Activated T-cell treated with anti-CD3 and anti-CD28 coated beads, Interleukin-2, amount 50 U/mL, for 4 hours (primary cell): Measurements from ENCODE around the gene NDUFB3. TPM values are rescaled to one million over a fixed set of nuclear protein-coding genes. Genes with fewer than 3 reads are reported as not detected.
"Not testable (repeated sequence)": the region's sequence is repeated elsewhere in the genome, so short reads cannot be mapped to it uniquely, and the experiment has no call there.

Source experiments
- ATAC-seq, 2 donors: fragments of 200-7000 bp; cut with Tn5 transposase; one replicate each; pipeline ENCODE4 v1.10.0; 2021
- DNase-seq: peaks from one replicate; pipeline ENCODE4 v3.0.0-alpha.2; 2020
- H3K27me3 Mint-ChIP-seq: one replicate; pipeline ENCODE4 v1.8.0; 2021; ENCODE audit warnings: low read depth, mixed read lengths
- H3K36me3 Mint-ChIP-seq: one replicate; pipeline ENCODE4 v1.8.0; 2022; ENCODE audit warnings: mixed read lengths; ENCODE audit not compliant: insufficient read depth
- H3K4me1 Mint-ChIP-seq: one replicate; pipeline ENCODE4 v1.8.0; 2021; ENCODE audit warnings: low read depth, mixed read lengths
- H3K4me3 Mint-ChIP-seq: one replicate; pipeline ENCODE4 v1.8.0; 2021; ENCODE audit warnings: mild to moderate bottlenecking, moderate library complexity, mixed read lengths
- H3K9me3 Mint-ChIP-seq: one replicate; pipeline ENCODE4 v1.8.0; 2021; ENCODE audit warnings: mixed read lengths
- total RNA-seq, 3 donors: library from RNA; stranded (reverse); gene quantifications; one replicate each; pipeline ENCODE4 v1.2.1, GENCODE V29; 2021

NDUFB3 gene
- total RNA-seq, 3 donors from 2014 or later = 113 to 124 (median 121) TPM

- Mint-ChIP-seq H3K27me3 (no peaks in the 10 kb centered on the region), H3K4me1 (peaks cover 29% of the 10 kb centered on the region), H3K9me3 (no peaks in the 10 kb centered on the region), H3K36me3 (peaks cover 4% of the 10 kb centered on the region), H3K4me3 (peak overlapping the region; percentile 99)
- ATAC-seq (no peak), DNase-seq (no peak)
Observed at GRCh38 chr2:201114350-201114749, 42.5 kb downstream of the NDUFB3 start.

- no peak for ATAC-seq
Observed at GRCh38 chr2:201114846-201115245, 43.0 kb downstream of the NDUFB3 start.

GRCh38 chr2:201116115-201116958, 44.5 kb downstream of the NDUFB3 start, which contains the start of gene CFLAR:
Gene CFLAR, plus strand, starts transcription at chr2:201116164. Its CDS starts 13,702 bp downstream, at chr2:201129866.
- peaks cover 33% of the 10 kb centered on the region for H3K4me1 Mint-ChIP-seq
- DNase-seq = peak; percentile 66
- H3K9me3 Mint-ChIP-seq = no peaks in the 10 kb centered on the region
- peak within 1 kb of the TSS; percentile 99 for H3K4me3 Mint-ChIP-seq
- peaks cover 13% of the 10 kb centered on the region for H3K36me3 Mint-ChIP-seq
- H3K27me3 Mint-ChIP-seq = no peaks in the 10 kb centered on the region
- ATAC-seq = peak; percentile 48 to 61

More at GRCh38 chr2:201114846-201115245, 43.0 kb downstream of the NDUFB3 start:
- Mint-ChIP-seq H3K4me1 (peaks cover 29% of the 10 kb centered on the region), H3K36me3 (peaks cover 6% of the 10 kb centered on the region), H3K27me3 (no peaks in the 10 kb centered on the region), H3K4me3 (peak overlapping the region; percentile 99), H3K9me3 (no peaks in the 10 kb centered on the region)
- DNase-seq = no peak

- Mint-ChIP-seq H3K27me3 (no peaks in the 10 kb centered on the region), H3K4me3 (peak overlapping the region; percentile 99), H3K36me3 (peaks cover 17% of the 10 kb centered on the region), H3K9me3 (no peaks in the 10 kb centered on the region), H3K4me1 (peaks cover 40% of the 10 kb centered on the region)
- peak; percentile 24 to 36 for ATAC-seq
- DNase-seq = no peak
Observed at GRCh38 chr2:201116959-201117734, 45.3 kb downstream of the NDUFB3 start.

- peaks cover 41% of the 10 kb centered on the region for H3K4me1 Mint-ChIP-seq
- H3K4me3 Mint-ChIP-seq = peak overlapping the region; percentile 99
- H3K9me3 Mint-ChIP-seq, H3K27me3 Mint-ChIP-seq, DNase-seq: not testable (repeated sequence)
- H3K36me3 Mint-ChIP-seq = peaks cover 22% of the 10 kb centered on the region
- peak in 1 of 2 donors; percentile 8 for ATAC-seq
Observed at GRCh38 chr2:201117735-201118094, 45.9 kb downstream of the NDUFB3 start.

GRCh38 chr2:201118121-201118960, 46.5 kb downstream of the NDUFB3 start:
- Mint-ChIP-seq H3K27me3 (no peaks in the 10 kb centered on the region), H3K9me3 (no peaks in the 10 kb centered on the region), H3K4me1 (peaks cover 47% of the 10 kb centered on the region), H3K36me3 (peaks cover 26% of the 10 kb centered on the region), H3K4me3 (peak overlapping the region; percentile 99)
- ATAC-seq = peak; percentile 46 to 49
- peak; percentile 87 for DNase-seq

- DNase-seq = no peak
- Mint-ChIP-seq H3K4me1 (peaks cover 52% of the 10 kb centered on the region), H3K27me3 (no peaks in the 10 kb centered on the region), H3K4me3 (peak overlapping the region; percentile 99), H3K9me3 (no peaks in the 10 kb centered on the region), H3K36me3 (peaks cover 33% of the 10 kb centered on the region)
- ATAC-seq = peak; percentile 6 to 8
Observed at GRCh38 chr2:201118961-201119854, 47.4 kb downstream of the NDUFB3 start.

GRCh38 chr2:201122276-201122675, 50.5 kb downstream of the NDUFB3 start:
- no peak for ATAC-seq
- no peak for DNase-seq
- peaks cover 63% of the 10 kb centered on the region for H3K4me1 Mint-ChIP-seq
- no peaks in the 10 kb centered on the region for H3K27me3 Mint-ChIP-seq
- H3K4me3 Mint-ChIP-seq = peak overlapping the region; percentile 99
- H3K9me3 Mint-ChIP-seq = no peaks in the 10 kb centered on the region
- H3K36me3 Mint-ChIP-seq = peaks cover 39% of the 10 kb centered on the region

- DNase-seq (no peak), ATAC-seq (peak; percentile 5 to 11)
- peaks cover 78% of the 10 kb centered on the region for H3K4me1 Mint-ChIP-seq
- H3K27me3 Mint-ChIP-seq = no peaks in the 10 kb centered on the region
- peak overlapping the region; percentile 99 for H3K4me3 Mint-ChIP-seq
- no peaks in the 10 kb centered on the region for H3K9me3 Mint-ChIP-seq
- peaks cover 42% of the 10 kb centered on the region for H3K36me3 Mint-ChIP-seq
Observed at GRCh38 chr2:201126308-201127151, 54.7 kb downstream of the NDUFB3 start.

GRCh38 chr2:201127152-201127511, 55.3 kb downstream of the NDUFB3 start:
- no peak for ATAC-seq
- Mint-ChIP-seq H3K36me3 (peaks cover 43% of the 10 kb centered on the region), H3K4me3 (peak overlapping the region; percentile 99), H3K27me3 (no peaks in the 10 kb centered on the region), H3K9me3 (no peaks in the 10 kb centered on the region), H3K4me1 (peaks cover 76% of the 10 kb centered on the region)
- no peak for DNase-seq

GRCh38 chr2:201127570-201127969, 55.8 kb downstream of the NDUFB3 start:
- Mint-ChIP-seq H3K36me3 (peaks cover 42% of the 10 kb centered on the region), H3K27me3 (no peaks in the 10 kb centered on the region), H3K4me1 (peaks cover 72% of the 10 kb centered on the region), H3K4me3 (peak overlapping the region; percentile 99), H3K9me3 (no peaks in the 10 kb centered on the region)
- peak; percentile 36 for DNase-seq
- peak; percentile 33 to 44 for ATAC-seq

- H3K36me3 Mint-ChIP-seq = peaks cover 44% of the 10 kb centered on the region
- DNase-seq (no peak), ATAC-seq (no peak)
- no peaks in the 10 kb centered on the region for H3K9me3 Mint-ChIP-seq
- peaks cover 72% of the 10 kb centered on the region for H3K4me1 Mint-ChIP-seq
- no peaks in the 10 kb centered on the region for H3K27me3 Mint-ChIP-seq
- H3K4me3 Mint-ChIP-seq = peak overlapping the region; percentile 99
Observed at GRCh38 chr2:201128033-201128432, 56.2 kb downstream of the NDUFB3 start.
